Immature natural killer cell (primary cell): ENCODE results near the gene OR2M3. TPM values are rescaled to one million over a fixed set of nuclear protein-coding genes. Genes with fewer than 3 reads are reported as not detected.
"Not testable (repeated sequence)": the region's sequence is repeated elsewhere in the genome, so short reads cannot be mapped to it uniquely, and the experiment has no call there.

Experiments used
- DNase-seq, 3 donors: peaks; one replicate each; pipeline ENCODE4 v3.0.0; 2022; ENCODE audit warnings: mixed read lengths in 1 of 3
- H3K27ac Mint-ChIP-seq, 6 donors: one replicate each; pipeline ENCODE4 v1.8.0; 2020; ENCODE audit warnings: mixed read lengths in 6 of 6, mild to moderate bottlenecking in 5 of 6, inconsistent platforms in 4 of 6, moderate library complexity in 3 of 6
- H3K27me3 Mint-ChIP-seq, 3 donors: one replicate each; pipeline ENCODE4 v1.8.0; 2020 to 2021; ENCODE audit warnings: low read depth in 3 of 3, mild to moderate bottlenecking in 3 of 3, mixed read lengths in 3 of 3, moderate library complexity in 3 of 3, inconsistent platforms in 1 of 3
- H3K36me3 Mint-ChIP-seq, 3 donors: one replicate each; pipeline ENCODE4 v1.8.0; 2020; ENCODE audit warnings: mixed read lengths in 3 of 3, inconsistent platforms in 2 of 3, mild to moderate bottlenecking in 2 of 3
- H3K4me1 Mint-ChIP-seq, 2 donors: one replicate each; pipeline ENCODE4 v1.8.0; 2020; ENCODE audit warnings: inconsistent platforms in 2 of 2, mild to moderate bottlenecking in 2 of 2, mixed read lengths in 2 of 2, moderate library complexity in 1 of 2
- H3K4me3 Mint-ChIP-seq, 5 donors: one replicate each; pipeline ENCODE4 v1.8.0; 2020; ENCODE audit warnings: mild to moderate bottlenecking in 5 of 5, mixed read lengths in 5 of 5, inconsistent platforms in 3 of 5, moderate library complexity in 3 of 5
- H3K9me3 Mint-ChIP-seq, 6 donors: one replicate each; pipeline ENCODE4 v1.8.0; 2020; ENCODE audit warnings: mild to moderate bottlenecking in 6 of 6, mixed read lengths in 6 of 6, inconsistent platforms in 4 of 6, moderate library complexity in 3 of 6
- polyA plus RNA-seq, 3 donors: library from polyadenylated mRNA; unstranded; fragments of 300-500 nt; fragmentation: Illumina TruSeq; gene quantifications; one replicate each; pipeline ENCODE4 v1.2.3, GENCODE V29; 2021

The OR2M3 gene
- polyA plus RNA-seq, 3 donors from 2014 or later = not detected

DNA sequence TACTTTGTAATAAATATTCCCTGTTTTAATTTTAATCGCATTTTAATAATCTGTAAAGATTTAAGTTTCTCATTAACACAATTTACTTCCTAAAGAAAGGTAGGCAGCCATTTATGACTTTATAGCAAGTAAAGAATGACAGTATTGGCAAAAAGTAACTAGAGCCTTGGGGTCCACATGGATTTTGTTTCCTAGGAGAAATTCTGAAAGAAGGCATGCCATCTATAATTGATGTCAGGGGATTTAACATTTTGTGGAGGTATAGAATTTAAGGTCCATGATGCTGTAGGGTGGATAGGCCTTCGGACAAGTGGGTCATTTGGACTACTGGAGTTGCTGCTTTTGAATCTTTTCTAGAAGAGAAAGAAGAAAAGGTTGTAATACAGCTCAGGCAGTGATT is 34.1 kb downstream of the OR2M3 start, which contains the start of gene OR2M4:
Gene OR2M4, plus strand, starts transcription at position 301 of the 400 bp plus-strand sequence. CDS start 7,512 bp downstream, outside the sequence.
- Mint-ChIP-seq H3K9me3 (peaks cover 3 to 16% (median 11%) of the 10 kb centered on the region in 6 donors), H3K27me3 (no peaks in the 10 kb centered on the region), H3K27ac (no peak within 1 kb of the TSS), H3K4me3 (no peak within 1 kb of the TSS), H3K4me1 (no peaks in the 10 kb centered on the region), H3K36me3 (no peaks in the 10 kb centered on the region)
- no peak for DNase-seq

GRCh38 chr1:248239478-248239877 is 42.4 kb downstream of the OR2M3 start:
- no peak for DNase-seq

GRCh38 chr1:248243204-248243603 is 46.1 kb downstream of the OR2M3 start:
- Mint-ChIP-seq H3K9me3 (peaks cover 0 to 4% (median 2%) of the 10 kb centered on the region in 6 donors), H3K4me3 (no peak overlapping the region), H3K4me1 (peaks cover 0 to 5% of the 10 kb centered on the region in 2 donors), H3K27ac (no peak overlapping the region), H3K36me3 (peaks cover 0 to 4% (median 0%) of the 10 kb centered on the region in 3 donors), H3K27me3 (no peaks in the 10 kb centered on the region)
- peak in 1 of 3 donors; percentile 12 for DNase-seq

More at GRCh38 chr1:248239478-248239877, 42.4 kb downstream of the OR2M3 start:
- Mint-ChIP-seq H3K9me3 (peaks cover 0 to 10% (median 3%) of the 10 kb centered on the region in 6 donors), H3K4me1 (peaks cover 0 to 5% of the 10 kb centered on the region in 2 donors), H3K27me3 (no peaks in the 10 kb centered on the region), H3K27ac (no peak overlapping the region), H3K36me3 (no peaks in the 10 kb centered on the region), H3K4me3 (no peak overlapping the region)

- H3K4me3 Mint-ChIP-seq, H3K36me3 Mint-ChIP-seq, H3K4me1 Mint-ChIP-seq, DNase-seq, H3K27ac Mint-ChIP-seq, H3K27me3 Mint-ChIP-seq: not testable (repeated sequence)
- peaks cover 5 to 20% (median 12%) of the 10 kb centered on the region in 6 donors for H3K9me3 Mint-ChIP-seq
Measured at GRCh38 chr1:248259309-248259708, 62.2 kb downstream of the OR2M3 start.

Other genes starting within 250 kb of the OR2M3 start
- gene OR2L8, start 248.4 kb upstream of the OR2M3 start, polyA plus RNA-seq = not detected
- gene OR2AK2, start 232.0 kb upstream of the OR2M3 start, polyA plus RNA-seq = not detected
- gene OR2L5, start 183.6 kb upstream of the OR2M3 start, polyA plus RNA-seq = not detected
- gene OR2L2, start 167.2 kb upstream of the OR2M3 start, polyA plus RNA-seq = under 1 TPM in 1 of 3 donors, not detected in 2; 0.36 TPM
- not detected for gene OR2L3, start 150.4 kb upstream of the OR2M3 start, polyA plus RNA-seq
- gene OR2L13, start 102.1 kb upstream of the OR2M3 start, polyA plus RNA-seq = not detected
- not detected for gene OR2M5, start 52.1 kb upstream of the OR2M3 start, polyA plus RNA-seq
- gene OR2M2, start 22.4 kb upstream of the OR2M3 start, polyA plus RNA-seq = not detected
- gene OR2M4, start 34.2 kb downstream of the OR2M3 start, polyA plus RNA-seq = not detected
- gene OR2T33, start 80.7 kb downstream of the OR2M3 start, polyA plus RNA-seq = not detected
- not detected for gene OR2T12, start 106.2 kb downstream of the OR2M3 start, polyA plus RNA-seq
- not detected for gene OR2M7, start 127.3 kb downstream of the OR2M3 start, polyA plus RNA-seq
- not detected for gene OR14C36, start 151.5 kb downstream of the OR2M3 start, polyA plus RNA-seq
- gene OR2T4, start 164.4 kb downstream of the OR2M3 start, polyA plus RNA-seq = not detected
- not detected for gene OR2T6, start 178.5 kb downstream of the OR2M3 start, polyA plus RNA-seq
- gene OR2T1, start 205.8 kb downstream of the OR2M3 start, polyA plus RNA-seq = not detected
- gene OR2T2, start 248.4 kb downstream of the OR2M3 start, polyA plus RNA-seq = not detected